ENCODE data around the gene MFSD1. TPM values are rescaled to one million over a fixed set of nuclear protein-coding genes. Genes with fewer than 3 reads are reported as not detected.

Gene MFSD1
- total and polyA plus RNA-seq, 7 donors, result 25.2 to 58.5 (median 54.1) TPM

DNA sequence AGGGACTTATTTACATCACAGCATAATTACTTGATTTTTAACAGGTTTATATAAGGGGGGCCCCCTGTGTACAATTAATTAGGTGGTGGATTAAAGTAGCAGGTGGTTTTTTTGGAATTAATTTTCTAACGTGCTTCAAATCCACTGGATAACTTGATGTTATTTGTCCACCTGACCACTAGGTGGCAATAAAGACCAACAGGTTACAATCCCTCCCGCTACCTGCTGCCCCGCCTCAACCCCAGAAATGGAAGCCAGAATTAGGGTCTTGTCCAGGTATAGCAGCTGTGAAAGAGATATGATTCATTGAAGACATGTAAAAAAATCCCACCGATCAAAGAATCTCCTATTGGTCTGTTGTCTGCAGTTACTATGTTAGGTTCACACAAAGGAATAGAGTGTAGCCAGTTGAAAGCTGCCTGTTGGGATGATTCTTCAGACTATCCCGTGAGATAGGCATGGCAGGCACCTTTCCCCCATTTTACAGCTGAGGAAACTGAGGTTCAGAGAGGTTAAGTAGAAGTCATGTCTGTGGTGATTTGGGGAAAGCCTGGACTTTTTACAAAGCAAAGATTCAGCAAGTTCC is 44.0 kb downstream of the MFSD1 start:
- H3K4me1 ChIP-seq, result no peaks in the 10 kb centered on the region
- no peaks in the 10 kb centered on the region for H3K36me3 ChIP-seq
- DNase-seq, result no peak
- TF ChIP-seq, protein P1, sequence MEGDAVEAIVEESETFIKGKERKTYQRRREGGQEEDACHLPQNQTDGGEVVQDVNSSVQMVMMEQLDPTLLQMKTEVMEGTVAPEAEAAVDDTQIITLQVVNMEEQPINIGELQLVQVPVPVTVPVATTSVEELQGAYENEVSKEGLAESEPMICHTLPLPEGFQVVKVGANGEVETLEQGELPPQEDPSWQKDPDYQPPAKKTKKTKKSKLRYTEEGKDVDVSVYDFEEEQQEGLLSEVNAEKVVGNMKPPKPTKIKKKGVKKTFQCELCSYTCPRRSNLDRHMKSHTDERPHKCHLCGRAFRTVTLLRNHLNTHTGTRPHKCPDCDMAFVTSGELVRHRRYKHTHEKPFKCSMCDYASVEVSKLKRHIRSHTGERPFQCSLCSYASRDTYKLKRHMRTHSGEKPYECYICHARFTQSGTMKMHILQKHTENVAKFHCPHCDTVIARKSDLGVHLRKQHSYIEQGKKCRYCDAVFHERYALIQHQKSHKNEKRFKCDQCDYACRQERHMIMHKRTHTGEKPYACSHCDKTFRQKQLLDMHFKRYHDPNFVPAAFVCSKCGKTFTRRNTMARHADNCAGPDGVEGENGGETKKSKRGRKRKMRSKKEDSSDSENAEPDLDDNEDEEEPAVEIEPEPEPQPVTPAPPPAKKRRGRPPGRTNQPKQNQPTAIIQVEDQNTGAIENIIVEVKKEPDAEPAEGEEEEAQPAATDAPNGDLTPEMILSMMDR (IDR thresholded peaks at IDR 0.05), result peak; percentile 44 to 70 (median 60)
- no peak for TF ChIP-seq POLR2AphosphoS5 (IDR thresholded peaks at IDR 0.05)
- no peak for TF ChIP-seq EP300 (IDR thresholded peaks at IDR 0.05)
- no peak for TF ChIP-seq POLR2A (IDR thresholded peaks at IDR 0.05)
- H3K9me3 ChIP-seq, result no peaks in the 10 kb centered on the region
- H3K27ac ChIP-seq, result no peak overlapping the region
- 5 to 20% methylated on average over 5 of the region's 5 CpGs for WGBS, 2 donors
- H3K27me3 ChIP-seq, result no peaks in the 10 kb centered on the region
- intact Hi-C loops (cut with DNase I), result loop anchor here (1.0 kb wide), 1 partner anchor 414 kb away; no protein-coding TSS in a partner anchor
- no peak overlapping the region for H3K4me3 ChIP-seq

DNA sequence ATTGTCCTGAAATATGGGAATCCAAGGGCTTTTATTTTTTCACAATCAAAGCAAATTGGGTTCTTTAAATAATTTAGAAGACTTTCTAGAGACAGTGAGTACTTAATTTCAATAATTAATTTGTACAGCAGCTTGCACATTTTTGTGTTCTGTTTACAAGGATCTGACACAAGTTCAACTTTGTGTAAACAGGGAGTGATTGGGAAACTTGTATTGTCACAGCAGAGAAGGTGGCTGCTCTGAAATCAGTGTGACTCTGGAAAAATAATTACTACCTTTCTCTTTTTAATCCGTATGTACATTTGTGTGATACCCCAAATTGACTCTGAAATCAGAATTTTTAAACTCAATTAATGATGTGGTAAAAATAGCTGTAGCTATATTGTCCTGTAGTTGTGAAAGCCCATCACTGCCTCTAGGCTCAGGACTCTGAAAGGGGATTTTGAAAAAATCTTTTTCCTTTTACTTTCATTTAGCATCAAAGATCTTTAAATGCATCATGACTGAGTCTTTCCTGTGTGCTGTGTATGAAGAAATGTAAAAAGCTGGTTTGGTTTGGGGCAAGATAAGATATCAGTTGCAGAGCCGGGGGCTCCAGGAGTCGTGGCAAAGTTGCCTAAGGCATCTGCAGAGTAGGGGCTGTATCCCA is 45.1 kb downstream of the MFSD1 start:
- 63 to 75% methylated on average over 3 of the region's 3 CpGs for WGBS, 2 donors
- H3K4me1 ChIP-seq, result no peaks in the 10 kb centered on the region
- intact Hi-C loops (cut with DNase I), result loop anchor here (1.0 kb wide), 1 partner anchor 413 kb away; no protein-coding TSS in a partner anchor

DNA sequence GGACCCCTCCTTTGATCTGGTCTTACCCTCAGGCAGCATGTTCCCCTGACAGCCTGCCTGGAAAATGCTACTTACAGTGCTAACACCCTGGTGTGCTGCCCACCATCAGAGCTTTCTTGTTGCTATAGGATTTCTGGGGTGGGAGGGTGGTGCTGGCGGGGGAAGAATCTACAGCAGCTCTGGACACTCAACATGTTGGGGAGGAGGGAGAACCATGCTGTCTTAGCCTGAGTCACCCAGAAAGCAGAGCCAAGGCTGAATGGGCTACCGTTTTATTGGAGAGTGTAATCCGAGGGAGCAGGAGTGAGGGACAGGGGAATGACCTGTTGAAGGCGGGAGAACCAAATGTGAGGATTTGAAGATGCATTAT is 45.6 kb downstream of the MFSD1 start:
- TF ChIP-seq POLR2AphosphoS5 (IDR thresholded peaks at IDR 0.05) (no peak), POLR2A (IDR thresholded peaks at IDR 0.05) (no peak)
- no peak for DNase-seq
- H3K4me3 ChIP-seq, result no peak overlapping the region
- H3K27me3 ChIP-seq, result no peaks in the 10 kb centered on the region
- H3K36me3 ChIP-seq, result no peaks in the 10 kb centered on the region
- WGBS, 2 donors, result 72 to 77% methylated on average over 4 of the region's 4 CpGs
- H3K27ac ChIP-seq, result no peak overlapping the region
- intact Hi-C loops (cut with DNase I), result no loop called here
- no peaks in the 10 kb centered on the region for H3K4me1 ChIP-seq
- H3K9me3 ChIP-seq, result no peaks in the 10 kb centered on the region

More for the DNA sequence above, 45.1 kb downstream of the MFSD1 start:
- H3K27me3 ChIP-seq, result no peaks in the 10 kb centered on the region
- no peaks in the 10 kb centered on the region for H3K36me3 ChIP-seq
- H3K27ac ChIP-seq, result no peak overlapping the region
- no peak for DNase-seq
- H3K9me3 ChIP-seq, result no peaks in the 10 kb centered on the region
- no peak for TF ChIP-seq POLR2AphosphoS5 (IDR thresholded peaks at IDR 0.05)
- TF ChIP-seq, protein P1 (IDR thresholded peaks at IDR 0.05), result no peak
- no peak for TF ChIP-seq EP300 (IDR thresholded peaks at IDR 0.05)
- TF ChIP-seq POLR2A (IDR thresholded peaks at IDR 0.05), result no peak
- H3K4me3 ChIP-seq, result no peak overlapping the region

DNA sequence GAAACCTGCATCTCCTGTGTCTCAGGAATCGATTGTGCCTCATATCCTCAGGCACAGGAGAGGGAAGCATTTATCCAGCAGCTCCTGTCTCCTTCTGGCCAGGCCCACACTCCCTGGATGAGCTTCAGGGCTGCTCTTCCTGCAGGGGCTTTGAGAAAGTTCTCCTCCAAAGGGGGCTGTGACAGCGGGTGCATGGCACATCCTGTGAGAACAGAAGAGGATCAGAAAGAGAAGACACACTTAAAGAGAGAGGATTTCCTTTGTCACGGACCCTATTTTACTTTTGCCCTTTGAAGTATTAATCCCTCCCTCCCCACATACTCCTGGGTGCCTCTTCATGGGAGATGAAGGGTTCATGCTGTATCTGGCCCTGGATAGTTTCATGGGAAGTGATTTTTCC is 46.0 kb downstream of the MFSD1 start:
- no peak for DNase-seq
- Histone ChIP-seq H3K27ac (no peak overlapping the region), H3K4me3 (no peak overlapping the region), H3K27me3 (no peaks in the 10 kb centered on the region), H3K4me1 (no peaks in the 10 kb centered on the region), H3K9me3 (no peaks in the 10 kb centered on the region), H3K36me3 (no peaks in the 10 kb centered on the region)
- no peak for TF ChIP-seq POLR2AphosphoS5 (IDR thresholded peaks at IDR 0.05)
- intact Hi-C loops (cut with DNase I), result no loop called here
- WGBS, 2 donors, result 47 to 65% methylated on average over 3 of the region's 3 CpGs

DNA sequence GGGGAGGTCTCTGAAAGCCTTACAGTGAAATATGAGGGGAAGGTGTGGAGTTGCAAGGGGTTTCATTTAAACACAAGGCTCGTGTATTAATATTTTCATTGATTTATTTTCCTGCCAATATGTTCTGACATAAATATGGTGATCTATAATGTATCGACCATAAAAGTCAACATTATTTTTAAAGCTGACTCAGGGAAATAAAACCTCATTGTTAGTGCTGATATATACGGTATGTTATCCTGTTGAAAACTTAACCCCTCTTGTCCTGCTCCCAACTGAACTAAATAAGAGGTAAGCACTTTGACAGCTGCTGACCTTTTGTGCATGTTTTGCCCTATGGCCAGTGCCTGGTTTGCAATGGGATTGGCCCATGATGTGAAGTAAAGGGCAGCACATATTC is 47.9 kb downstream of the MFSD1 start:
- no peaks in the 10 kb centered on the region for H3K9me3 ChIP-seq
- no peaks in the 10 kb centered on the region for H3K36me3 ChIP-seq
- intact Hi-C loops (cut with DNase I), result no loop called here
- no peak overlapping the region for H3K27ac ChIP-seq
- WGBS, 2 donors, result 36 to 65% methylated on average over 3 of the region's 3 CpGs
- H3K4me3 ChIP-seq, result no peak overlapping the region
- no peak for DNase-seq
- no peaks in the 10 kb centered on the region for H3K27me3 ChIP-seq
- TF ChIP-seq EP300 (IDR thresholded peaks at IDR 0.05) (no peak), POLR2A (IDR thresholded peaks at IDR 0.05) (no peak), POLR2AphosphoS5 (IDR thresholded peaks at IDR 0.05) (no peak)
- TF ChIP-seq, protein P1 (IDR thresholded peaks at IDR 0.05), result no peak
- H3K4me1 ChIP-seq, result no peaks in the 10 kb centered on the region
